ENCODE results near the gene RBMXL3.
"Not testable (repeated sequence)": the region's sequence is repeated elsewhere in the genome, so short reads cannot be mapped to it uniquely, and the experiment has no call there.

Gene RBMXL3

DNA sequence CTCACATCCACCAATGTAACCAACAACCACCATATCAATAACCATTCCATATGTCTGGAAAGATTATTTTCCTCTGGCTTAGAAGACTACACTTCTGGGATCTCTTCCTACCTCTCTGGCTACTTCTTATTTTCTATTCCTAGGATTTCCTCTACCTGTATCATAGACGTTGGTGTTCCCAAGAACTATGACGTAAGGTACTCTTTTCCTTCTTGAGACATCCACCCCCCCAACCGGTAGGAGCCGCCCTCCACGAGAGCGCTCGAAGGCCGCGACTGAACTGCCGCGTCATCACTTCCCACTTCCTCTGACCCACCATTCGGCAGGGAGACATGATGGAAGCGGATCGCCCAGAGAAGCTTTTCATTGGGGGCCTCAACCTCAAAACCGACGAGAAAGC lies at the start of gene RBMXL3:
Gene RBMXL3, plus strand, starts transcription at position 301 of the 400 bp plus-strand sequence. Its CDS starts 32 bp downstream, at position 333.
- no peak for FAIRE-seq

DNA sequence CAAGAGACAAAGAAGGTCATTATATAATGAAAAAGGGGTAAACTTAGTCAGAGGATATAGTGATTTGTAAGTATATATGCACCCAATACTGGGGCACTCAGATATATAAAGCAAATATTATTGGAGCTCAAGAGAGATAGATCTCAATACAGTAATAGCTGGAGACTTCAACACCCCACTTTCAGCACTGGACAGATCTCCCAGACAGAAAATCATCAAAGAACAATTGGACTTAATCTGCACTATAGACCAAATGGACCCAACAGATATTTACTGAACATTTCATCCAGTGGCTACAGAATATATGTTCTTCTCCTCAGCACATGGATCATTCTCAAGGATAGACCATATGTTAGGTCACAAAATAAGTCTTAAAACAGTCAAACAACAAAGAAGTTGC lies 47.2 kb upstream of the RBMXL3 start:
- no peak for FAIRE-seq

DNA sequence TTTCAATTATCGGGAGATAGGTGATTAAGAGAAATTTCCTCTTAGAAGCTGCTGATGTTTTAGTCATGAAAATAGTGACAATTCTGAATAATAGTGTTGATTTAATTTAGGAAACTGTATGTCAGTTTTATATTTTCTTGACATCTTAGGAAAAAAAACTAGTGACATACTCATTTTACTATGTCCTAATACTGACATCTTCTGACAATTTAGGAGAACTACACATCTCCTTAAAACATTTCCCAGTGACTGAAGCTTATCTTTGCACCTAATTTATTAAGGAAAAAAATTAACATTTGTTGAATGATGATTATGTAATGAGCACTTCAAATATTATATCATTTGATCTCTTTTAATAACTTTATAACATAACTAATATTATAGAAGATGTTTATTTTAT lies 42.0 kb upstream of the RBMXL3 start:
- FAIRE-seq = peak; percentile 97

DNA sequence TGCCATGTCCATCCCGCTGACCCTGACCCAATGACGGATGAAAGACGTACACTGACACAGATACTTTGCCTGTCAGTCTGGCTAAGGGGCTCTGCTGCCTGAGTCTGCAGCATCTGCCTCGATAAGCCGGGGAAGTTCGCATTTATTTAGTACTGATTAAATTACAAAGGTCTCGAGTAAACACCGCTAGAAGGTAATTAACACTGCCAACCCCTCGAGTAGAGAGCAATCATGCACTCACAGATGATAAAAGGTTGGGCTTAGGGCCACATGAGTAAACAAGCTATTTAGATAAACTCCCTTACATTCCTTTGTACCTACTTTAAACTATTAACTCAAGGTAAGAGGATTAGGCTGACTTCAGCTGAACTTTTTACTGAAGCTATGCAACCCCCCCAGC lies 16.0 kb upstream of the RBMXL3 start:
- no peak for FAIRE-seq

DNA sequence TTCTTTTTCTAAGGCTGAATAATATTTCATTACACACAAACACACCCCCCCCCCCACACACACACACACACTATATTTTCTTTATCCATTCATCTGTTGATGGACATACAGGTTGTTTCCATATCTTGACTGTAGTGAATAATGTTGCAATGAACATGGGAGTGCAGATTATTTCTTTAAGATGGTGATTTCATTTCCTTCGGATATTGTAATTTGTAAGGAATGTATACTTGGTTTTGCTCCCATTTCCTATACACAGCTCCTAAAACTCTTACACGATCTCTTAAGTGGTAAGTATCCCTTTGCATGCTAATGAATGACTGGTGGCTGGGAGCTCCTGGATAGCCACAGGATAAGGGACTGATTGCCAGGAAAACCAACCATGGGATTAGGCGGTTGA lies 14.7 kb upstream of the RBMXL3 start:
- FAIRE-seq = no peak

DNA sequence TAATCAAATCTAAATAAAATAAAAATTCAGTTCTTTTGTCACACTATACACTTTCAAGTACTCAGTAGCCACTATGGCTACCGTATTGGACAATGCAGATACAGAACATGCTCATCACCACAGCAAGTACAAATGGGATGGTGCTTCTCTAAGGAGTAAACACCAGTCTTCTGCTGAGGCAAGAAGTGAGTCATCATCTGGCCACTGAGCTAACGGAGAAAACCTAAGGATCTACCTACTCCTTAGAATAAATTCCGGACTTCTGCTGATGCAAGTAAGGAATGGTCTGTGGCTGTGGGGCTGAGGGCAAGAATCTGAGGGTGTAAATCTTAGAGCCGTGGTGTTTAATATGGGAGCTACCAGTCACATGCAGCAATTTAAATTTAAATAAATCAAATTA lies 11.3 kb upstream of the RBMXL3 start:
- FAIRE-seq = no peak

DNA sequence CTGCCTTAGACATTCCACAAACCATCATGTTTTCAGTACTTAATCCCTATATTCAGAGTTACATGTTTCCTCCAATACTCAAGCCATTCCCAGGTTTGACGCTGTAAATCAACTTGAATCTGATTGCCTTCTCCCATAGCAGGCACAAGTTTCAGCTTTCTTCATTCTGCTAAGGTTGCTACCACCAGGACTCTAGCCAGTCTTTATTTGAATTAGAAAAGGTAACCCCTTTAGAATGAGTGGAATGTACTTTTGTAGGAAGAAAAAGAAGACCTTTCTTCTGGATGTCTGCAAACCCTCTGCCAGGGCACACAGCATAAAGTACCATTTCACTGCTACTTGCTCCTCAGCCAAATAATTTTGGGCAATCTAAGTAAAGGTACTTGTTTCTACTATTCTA lies 10.7 kb upstream of the RBMXL3 start:
- FAIRE-seq = no peak

DNA sequence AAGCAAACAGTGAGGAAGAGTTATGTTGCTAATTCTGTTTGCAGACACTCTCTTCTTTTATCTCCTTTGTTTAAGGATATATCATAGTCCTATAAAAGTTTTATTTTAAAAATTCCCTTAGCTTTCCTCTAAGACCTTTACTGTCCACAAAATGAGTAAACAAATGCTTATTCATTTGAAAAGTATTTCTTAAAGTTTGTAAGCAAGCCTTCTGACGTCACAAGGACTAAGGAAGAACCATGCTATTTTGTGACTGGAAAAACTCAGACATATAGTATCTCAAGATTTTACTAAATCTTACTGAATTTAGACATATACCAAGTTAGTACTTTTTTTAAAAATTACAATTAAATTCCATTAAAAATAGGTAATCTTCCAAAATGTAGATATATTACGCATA lies 5.2 kb upstream of the RBMXL3 start:
- FAIRE-seq = no peak

DNA sequence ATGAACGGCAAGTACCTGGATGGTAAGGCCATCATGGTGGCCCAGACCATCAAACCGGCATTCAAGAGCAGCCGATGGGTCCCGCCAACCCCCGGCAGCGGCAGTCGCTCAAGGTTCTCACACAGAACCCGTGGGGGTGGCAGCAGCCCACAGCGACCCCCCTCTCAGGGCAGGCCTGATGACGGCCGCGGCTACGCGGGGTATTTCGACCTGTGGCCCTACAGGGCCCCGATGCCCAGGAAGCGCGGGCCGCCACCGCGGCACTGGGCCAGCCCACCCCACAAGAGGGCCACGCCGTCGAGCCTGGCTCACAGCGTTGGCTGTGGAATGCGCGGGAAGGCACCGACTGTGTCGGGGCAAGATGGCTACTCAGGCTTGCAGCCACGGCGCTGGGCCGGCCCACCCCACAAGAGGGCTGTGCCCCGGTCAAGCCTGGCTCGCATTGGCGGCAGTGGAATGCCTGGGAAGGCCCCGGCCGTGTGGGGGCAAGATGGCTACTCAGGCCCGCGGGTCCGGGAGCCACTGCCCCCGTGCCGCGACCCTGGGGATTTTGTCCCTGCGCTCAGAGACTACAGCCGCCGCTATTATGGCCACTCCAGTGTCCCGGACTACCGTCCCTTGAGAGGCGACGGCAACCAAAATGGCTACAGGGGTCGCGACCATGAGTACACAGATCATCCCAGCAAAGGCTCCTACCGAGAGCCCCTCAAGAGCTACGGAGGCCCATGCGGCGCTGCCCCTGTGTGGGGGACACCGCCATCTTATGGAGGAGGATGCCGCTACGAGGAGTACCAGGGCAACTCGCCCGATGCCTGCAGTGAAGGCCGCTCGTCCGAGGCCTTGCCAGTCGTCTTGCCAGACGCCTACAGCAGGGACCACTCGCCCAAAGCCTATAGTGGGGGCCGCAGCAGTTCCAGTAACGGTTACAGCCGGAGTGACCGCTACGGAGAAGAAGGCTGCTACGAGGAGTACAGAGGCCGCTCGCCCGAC lies 731 bp downstream of the RBMXL3 start:
- no peak for FAIRE-seq

DNA sequence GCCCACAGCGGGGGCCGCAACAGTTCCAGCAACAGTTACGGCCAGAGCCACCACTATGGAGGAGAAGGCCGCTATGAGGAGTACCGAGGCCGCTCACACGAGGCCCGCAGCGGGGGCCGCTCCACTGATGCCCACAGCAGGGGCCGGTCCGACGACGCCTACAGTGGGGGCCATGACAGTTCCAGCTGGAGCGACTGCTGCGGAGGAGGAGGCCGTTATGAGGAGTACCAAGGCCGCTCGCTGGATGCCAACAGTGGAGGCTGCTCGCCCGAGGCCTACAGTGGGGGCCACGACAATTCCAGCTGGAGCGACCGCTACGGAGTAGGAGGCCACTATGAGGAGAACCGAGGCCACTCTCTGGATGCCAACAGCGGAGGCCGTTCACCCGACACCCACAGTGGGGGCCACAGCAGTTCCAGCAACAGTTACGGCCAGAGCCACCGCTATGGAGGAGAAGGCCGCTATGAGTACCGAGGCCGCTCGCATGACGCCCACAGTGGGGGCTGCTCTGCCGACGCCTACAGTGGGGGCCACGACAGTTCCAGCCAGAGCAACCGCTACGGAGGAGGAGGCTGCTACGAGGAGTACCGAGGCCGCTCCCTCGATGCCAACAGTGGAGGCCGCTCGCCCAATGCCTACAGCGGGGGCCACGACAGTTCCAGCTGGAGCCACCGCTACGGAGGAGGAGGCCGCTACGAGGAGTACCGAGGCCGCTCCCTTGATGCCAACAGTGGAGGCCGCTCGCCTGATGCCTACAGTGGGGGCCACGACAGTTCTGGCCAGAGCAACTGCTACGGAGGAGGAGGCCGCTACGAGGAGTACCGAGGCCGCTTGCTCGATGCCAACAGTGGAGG lies 1.7 kb downstream of the RBMXL3 start:
- no peak for FAIRE-seq

DNA sequence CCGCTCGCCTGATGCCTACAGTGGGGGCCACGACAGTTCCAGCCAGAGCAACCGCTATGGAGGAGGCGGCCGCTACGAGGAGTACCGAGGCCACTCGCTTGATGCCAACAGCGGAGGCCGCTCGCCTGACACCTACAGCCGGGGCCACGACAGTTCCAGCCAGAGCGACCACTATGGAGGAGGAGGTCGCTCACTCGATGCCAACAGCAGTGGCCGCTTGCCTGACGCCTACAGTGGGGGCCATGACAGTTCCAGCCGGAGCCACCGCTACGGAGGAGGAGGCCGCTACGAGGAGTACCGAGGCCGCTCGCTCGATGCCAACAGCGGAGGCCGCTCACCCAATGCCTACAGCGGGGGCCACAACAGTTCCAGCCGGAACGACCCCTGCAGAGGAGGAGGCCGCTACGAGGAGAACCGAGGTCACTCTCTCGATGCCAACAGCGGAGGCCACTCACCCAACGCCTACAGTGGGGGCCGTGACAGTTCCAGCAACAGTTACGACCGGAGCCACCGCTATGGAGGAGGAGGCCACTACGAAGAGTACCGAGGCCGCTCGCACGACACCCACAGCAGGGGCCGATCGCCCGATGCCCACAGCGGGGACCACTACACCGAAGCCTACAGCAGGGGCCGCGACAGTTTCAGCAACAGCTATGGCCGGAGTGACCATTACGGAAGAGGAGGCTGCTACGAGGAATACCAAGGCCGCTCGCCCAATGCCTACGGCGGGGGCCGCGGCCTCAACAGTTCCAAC lies 2.5 kb downstream of the RBMXL3 start:
- FAIRE-seq = no peak

DNA sequence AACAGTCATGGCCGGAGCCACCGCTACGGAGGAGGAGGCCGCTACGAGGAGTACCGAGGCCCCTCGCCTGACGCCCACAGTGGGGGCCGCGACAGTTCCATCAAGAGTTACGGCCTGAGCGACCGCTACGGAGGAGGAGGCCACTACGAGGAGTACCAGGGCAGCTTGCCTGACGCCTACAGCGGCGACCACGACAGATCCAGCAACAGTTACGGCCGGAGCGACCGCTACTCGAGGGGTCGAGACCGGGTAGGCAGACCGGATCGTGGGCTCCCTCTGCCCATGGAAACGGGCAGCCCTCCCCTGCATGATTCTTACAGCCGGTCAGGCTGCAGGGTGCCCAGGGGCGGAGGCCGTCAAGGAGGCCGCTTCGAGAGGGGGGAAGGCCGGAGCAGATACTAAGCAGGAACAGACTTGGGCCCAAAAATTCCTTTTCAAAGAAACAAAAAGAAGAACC lies 3.1 kb downstream of the RBMXL3 start:
- no peak for FAIRE-seq

DNA sequence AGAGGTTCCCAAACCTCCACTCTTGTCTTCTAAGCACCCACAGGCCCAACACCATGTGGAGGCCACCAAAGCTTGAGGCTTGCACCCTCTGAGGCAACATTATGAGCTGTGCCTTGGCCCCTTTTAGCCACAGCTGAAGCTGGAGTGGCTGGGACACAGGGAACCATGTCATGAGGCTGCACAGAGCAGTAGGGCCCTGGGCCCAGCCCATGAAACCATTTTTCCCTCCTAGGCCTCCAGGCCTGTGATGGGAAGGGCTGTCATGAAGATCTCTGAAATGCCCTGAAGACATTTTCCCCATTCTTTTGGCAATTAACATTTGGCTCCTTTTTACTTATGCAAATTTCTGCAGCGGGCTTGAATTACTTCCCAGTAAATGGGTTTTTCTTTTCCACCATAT lies 14.8 kb downstream of the RBMXL3 start:
- no peak for FAIRE-seq

DNA sequence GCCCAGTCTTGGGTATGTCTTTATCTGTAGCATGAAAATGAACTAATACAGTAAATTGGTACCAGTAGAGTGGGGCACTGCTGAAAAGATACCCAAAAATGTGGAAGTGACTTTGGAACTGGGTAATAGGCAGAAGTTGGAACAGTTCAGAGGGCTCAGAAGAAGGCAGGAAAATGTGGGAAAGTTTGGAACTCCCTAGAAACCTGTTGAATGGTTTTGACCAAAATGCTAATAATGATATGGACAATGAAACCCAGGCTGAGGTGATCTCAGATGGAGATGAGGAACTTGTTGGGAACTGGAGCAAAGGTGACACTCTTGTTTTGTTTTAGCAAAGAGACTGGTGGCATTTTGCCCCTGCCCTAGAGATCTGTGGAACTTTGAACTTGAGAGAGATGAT lies 20.3 kb downstream of the RBMXL3 start:
- FAIRE-seq = not testable (repeated sequence)

DNA sequence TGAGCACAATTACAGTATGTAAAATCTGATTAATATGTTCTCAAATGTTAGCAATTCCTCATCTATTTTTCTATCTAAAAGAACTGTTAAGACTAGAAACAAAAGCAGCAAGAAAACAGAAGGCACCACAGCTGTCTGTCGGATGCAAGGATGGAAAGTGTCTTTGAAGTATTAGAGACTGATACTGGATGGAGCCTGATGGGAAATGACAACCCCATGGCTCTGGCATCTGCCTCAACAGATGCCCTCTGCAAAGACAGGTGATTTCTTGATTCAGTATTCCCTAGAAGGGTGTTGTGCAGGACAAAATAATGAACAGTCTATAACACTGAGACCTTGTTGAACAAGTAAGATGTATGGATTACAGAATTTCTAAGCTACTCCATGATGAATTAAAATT lies 24.9 kb downstream of the RBMXL3 start:
- FAIRE-seq = no peak

DNA sequence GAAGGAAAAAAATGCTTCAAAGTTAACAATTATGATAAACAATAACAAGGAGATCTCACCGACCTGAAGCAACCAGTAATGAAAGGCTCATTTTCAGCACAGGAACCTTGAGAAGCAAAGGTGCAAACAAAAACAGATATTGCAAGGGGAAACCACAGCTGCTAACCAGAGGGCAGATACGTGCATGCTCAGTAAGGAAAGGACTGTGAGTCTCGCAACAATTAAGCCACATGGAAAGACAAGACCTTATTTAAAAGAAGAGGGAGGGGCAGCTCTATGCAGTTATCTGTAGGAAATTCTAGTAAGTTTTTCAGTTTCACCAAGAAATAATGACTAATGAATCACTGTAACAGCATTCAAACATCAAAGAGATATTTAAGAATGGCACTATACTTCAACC lies 25.4 kb downstream of the RBMXL3 start:
- FAIRE-seq = no peak

DNA sequence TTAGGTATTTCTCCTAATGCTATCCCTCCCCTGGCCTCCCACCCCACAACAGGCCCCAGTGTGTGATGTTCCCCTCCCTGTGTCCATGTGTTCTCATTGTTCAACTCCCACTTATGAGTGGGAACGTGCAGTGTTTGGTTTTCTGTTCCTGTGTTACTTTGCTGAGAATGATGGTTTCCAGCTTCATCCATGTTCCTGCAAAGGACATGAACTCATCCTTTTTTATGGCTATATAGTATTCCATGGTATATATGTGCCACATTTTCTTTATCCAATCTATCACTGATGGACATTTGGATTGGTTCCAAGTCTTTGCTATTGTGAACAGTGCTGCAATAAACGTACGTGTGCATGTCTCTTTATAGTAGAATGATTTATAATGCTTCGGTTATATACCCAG lies 28.1 kb downstream of the RBMXL3 start:
- FAIRE-seq = not testable (repeated sequence)

DNA sequence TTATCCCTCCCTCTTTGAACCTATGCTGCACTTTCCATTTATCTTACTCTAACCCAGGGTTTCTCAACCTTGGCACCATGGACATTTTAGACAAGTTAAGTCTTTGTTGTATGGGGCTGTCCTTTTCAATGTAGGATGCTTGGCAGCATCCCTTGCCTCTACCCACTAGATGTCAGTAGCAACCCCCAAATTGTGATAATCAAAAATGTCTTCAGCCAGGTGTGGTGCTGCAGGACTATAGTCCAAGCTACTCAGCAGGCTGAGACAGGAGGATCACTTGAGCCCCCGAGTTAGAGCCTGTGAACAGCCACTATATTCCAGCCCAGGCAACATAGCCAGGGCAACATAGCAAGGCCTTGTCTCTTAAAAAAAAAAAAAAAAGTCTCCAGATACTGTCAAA lies 37.7 kb downstream of the RBMXL3 start:
- no peak for FAIRE-seq

DNA sequence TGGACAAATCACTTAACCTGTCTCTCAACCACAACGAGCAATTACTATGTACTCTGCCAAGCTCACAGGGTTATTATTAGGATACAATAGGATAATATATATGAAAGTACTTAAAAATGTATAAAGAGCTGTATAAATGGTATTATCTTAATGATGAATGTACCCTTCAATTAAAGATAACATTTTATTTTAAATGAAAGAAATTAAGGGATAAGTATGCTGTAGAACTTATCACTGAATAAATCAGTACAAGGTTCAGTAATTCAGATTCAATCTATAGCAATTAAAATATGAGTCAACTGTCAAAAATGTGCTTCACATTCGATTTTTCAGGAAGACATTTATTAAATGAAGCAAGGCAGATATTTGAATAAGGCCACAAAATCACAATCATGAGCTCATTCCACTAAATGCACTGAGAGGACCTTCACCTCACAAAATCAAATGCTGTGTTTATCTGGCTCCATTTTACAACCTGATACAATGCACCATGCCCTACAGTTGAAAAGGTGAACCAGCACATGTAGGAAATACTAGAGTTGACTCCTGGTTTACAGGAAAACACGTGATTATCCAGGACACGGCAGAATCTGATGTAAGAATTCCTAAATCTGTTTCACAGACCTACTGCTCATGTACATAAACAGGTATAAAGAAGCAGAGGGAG lies 40.3 kb downstream of the RBMXL3 start:
- FAIRE-seq = no peak

DNA sequence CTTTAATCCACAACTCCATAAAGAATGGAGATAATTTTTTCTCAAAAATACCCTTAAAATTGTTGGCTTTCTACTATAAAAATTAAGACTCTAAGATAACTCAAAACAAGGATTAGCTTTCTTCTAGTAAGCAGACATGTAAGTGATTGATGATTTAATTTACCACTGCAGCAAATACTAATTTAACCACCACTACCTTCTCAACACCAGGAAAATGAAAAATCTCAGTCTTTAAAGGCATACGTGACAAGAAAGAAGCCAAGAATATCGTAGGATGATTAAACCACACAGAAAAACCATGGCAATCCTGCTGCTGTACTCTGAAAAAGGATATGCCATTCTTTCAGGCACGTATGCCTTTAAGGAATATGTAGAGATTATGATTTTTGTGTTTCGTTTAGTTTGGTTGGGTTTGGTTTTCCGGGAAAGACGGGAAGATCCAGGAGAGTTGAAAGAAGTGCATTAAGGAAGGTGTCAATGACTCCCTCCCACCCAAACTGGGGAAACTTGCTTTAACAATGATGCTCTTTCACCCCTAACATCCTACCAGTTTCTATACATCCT lies 43.8 kb downstream of the RBMXL3 start:
- FAIRE-seq = no peak

DNA sequence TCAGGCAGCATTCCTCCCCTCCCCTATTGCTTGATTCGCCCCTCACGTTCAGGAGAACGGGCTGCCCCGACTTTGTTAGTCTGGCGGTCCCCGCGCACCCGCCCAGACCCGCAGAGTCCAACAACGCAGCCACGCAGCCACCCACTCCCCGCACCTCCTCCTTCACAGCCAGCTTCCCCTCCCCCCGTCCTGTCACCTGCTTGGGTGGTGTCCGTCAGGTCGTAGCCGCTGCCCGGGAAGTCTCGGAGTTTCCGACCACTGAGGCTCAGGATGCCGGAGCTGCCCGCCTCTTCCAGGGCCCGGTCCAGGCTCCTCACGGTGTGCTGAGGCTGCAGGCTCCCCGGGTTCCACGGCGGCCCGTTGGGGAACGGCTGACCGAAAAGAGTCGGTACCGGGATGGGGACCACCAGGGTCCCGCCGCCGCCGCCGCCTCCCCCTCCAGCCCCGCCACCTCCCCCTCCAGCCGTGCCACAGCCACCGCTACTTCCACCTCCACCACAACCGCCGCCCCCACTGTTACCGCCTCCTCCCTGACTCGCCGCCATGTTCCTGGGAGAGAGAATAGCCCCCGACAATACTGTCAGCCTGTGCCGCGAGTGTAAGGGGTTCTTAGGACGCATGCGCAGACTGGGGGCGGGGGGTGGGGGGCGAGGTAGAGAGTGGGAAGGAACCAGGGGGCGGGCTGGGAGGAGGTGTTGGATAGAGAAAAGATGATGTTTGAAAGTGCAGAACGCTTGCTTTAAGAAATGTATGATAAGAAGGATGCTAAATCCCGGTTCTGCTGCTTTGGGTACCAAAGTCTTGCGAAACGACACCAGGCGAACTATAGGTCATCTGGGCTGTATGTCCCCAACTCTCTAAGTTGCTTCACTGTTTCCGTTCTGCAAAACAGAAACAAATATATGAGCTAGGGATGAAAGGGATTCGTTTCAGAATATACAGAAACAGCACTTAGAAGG lies 44.6 kb downstream of the RBMXL3 start, which contains the start of gene LRCH2:
Gene LRCH2, minus strand, starts transcription at position 600 of the 959 bp plus-strand sequence. Its CDS starts 55 bp downstream, at position 545.
- FAIRE-seq = no peak
